ENCODE results near the gene ANKRD6.
A peak's percentile ranks its signal among the peaks of the same experiment; 100 is the strongest.

Gene ANKRD6

DNA sequence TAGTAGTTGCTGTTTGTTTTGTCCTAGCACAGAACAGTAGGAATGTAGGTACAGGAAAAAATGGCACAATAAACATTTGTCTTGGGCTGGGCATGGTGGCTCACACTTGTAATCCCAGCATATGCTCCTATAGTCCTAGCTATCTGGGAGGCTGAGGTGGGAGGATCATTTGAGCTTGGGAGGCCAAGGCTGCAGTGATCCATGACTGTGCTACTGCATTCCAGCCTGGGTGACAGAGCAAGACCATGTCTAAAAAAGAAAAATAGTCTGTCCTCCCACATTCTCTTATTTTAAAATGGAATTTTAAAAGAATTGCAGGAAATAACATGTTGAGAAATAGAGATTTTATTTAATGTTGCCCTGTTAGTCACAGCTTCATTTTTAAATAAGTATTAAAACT, 87.8 kb downstream of the ANKRD6 start:
- no peak for DNase-seq

DNA sequence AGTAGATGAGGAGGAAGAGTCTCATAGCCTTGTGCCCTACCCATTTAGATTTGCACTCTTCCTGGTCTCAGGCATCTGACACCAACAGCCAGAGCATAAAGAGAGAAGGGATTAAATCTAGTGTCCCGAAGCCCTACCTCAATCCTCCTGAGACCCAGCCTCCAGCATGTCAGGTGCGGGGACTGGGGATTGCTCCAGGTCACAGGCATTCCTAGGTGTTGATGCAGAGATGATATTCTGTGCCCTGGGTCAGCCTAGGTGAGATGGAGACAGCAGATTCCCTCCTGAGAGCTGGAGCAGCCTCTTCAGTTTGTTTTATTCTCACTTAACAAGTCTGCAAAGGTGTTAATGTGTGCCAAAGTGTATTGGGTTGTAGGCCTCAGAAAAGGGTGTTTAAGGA, 89.8 kb downstream of the ANKRD6 start:
- no peak for DNase-seq

DNA sequence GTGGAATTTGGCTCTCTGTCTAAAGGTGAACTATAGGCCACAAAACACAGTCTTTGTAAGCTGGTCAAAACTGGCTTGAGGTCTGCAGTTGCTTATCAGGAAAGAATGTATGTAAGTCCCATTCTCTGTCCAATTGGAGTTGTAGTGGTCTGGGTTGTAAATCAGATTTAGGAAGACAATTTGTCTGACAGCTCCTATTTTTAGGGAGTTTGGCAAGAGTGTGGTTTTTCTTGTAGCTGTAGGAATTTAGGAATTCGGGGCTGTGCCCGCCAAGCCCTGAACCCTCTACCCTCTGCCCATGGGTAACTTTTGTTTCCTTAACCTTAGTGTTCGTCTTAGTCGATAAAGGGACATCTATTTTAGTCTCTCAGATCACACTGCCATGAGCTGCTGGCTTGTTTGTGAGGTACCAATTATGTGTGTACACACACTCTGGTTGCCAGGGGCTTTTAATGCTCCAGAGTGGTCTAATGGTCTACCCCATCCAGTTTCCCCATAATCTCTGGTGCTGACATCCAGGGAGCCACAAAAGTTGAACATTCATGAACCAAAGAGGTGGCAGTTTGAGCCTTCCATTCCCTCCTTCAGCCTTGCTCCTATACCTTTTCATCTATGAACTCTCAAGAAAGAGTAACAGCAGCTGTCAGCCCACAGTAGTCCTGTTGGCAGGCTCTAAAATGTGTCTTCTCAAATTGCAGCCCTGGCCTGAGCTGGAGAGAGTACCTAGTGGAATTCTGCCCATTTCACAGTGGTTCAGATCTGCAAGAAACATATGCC, 93.0 kb downstream of the ANKRD6 start:
- DNase-seq = no peak

DNA sequence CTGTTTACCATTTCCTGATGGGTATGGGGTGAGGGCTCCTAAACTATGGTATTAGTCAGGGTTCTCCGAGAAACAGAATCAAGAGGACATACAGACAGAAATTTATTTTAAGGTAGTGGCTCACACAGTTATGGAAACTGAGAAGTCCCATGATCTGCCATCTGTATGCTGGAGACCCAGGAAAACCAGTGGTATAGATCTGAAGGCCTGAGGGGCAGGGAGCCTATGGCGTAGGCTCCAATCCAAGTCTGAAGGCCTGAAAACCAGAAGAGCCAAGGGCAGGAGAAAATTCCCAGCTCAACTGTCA, 93.6 kb downstream of the ANKRD6 start:
- no peak for DNase-seq

DNA sequence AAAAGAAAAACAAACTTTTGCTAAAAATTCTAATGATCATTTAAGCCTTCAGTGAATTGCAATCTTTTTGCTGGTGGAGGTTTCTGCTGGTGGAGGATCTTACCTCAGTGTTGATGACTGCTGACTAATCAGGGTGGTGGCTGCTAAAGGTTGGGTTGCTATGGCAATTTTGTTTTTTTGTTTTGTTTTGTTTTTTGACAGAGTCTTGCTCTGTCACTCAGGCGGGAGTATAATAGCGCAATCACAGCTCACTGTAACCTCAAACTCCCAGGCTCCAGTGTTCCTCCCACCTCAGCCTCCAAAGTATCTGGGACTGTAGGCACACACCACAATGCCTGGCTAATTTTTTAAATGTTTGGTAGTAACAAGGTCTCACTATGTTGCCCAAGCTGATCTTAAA, 94.7 kb downstream of the ANKRD6 start:
- DNase-seq = no peak

DNA sequence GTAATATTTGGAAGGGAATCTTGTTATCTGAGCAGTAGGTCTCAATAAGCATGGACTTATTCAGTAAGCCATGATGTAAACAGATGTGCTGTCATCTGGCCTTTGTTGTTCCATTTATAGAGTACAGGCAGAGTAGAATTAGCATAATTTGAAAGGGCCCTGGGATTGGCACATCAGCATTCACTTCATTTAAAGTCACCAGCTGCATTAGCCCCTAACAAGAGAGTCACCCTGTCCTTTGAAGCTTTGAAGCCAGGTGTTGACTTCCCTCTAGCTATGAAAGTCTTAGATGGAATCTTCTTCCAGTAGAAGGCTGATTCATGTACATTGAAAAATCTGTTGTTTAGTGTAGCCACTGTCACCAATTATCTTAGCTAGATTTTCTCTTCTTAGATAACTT, 95.9 kb downstream of the ANKRD6 start:
- no peak for DNase-seq

DNA sequence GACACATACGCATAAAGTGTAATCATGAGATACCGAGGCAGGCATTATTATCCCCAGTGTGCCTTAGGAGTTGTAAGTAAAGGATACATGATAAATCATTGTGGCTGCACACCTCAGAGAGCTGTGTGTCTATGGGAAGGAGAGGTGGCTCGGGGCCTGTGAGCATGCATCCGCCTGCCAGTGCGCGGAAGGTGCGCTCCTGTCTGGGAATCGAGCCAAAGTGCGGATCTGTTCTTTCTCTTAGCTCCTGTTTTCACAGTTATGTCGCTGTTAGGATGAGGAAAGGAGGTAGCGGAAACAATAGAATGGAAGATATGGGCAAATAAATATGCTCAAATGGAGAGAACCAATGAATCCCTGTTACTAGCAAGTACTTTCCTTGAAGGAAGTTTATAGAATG, 98.0 kb downstream of the ANKRD6 start:
- DNase-seq = no peak

DNA sequence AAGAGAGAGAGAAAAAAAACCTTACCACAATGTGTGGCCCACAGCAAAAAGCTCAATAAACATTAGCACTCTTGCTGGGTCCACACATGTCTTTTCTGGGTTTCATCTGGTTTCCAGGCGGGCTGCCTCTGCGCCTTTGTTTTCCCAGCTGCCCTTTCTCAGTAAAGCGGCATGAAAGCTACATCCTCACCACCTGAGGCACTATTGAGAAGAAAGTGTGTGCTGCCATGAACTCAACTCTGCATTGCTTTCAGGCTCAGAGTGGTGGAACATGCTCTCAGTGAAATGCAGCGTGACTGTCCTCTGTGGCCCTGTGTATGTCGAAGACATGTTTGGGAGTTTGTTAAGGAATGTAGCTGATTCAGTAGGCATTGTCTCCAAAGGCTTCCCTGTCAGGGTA, 103.3 kb downstream of the ANKRD6 start:
- DNase-seq = peak; percentile 8

DNA sequence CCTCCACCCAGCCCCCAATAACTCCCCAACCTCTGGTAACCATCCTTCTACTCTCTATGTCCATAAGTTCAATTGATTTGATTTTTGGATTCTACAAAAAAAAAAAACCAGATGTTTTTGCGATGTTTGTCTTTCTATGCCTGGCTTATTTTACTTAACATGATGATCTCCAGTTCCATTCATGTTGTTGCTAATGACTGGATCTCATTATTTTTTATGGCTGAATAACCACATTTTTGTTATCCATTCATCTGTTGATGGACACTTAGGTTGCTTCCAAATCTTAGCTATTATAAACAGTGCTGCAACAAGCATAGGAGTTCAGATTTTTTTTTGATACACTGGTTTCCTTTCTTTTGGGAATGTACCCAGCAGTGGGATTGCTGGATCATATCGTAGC, 106.8 kb downstream of the ANKRD6 start:
- DNase-seq = no peak

DNA sequence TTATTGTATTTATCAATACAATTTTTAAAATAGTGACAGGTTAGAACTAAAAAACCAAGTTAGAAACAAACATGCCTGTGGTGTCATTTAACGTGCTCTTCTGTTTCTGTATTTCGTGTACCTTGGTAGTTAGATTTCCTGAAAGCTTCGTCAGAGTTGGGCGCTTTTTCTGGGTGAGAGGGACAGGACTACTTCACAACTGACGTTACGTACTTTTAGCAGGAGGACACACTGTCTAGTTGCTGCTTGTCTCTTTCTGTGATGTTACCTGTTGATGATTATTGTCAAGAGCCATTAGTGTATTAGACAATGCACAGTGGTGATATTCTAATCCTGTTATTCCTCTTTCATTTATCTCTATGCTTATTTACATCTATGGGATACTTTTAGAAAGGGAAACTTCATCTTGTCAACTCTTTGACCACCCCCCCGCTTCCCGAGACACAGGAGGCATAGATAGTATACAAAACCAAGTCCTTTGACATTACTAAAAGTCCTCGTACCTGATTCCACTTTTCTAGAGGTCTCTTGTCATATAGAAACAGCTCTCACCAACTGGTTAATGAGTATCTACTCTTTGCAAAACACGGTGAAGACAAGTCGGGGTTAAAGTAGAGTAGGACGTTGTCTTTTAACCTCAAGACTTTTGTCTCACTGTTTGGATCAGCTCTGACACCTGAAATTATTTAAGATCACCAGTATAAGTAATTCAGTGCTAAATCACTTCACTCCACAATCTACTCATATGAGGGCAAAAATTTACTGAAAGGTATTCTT, 109.3 kb downstream of the ANKRD6 start:
- no peak for DNase-seq

DNA sequence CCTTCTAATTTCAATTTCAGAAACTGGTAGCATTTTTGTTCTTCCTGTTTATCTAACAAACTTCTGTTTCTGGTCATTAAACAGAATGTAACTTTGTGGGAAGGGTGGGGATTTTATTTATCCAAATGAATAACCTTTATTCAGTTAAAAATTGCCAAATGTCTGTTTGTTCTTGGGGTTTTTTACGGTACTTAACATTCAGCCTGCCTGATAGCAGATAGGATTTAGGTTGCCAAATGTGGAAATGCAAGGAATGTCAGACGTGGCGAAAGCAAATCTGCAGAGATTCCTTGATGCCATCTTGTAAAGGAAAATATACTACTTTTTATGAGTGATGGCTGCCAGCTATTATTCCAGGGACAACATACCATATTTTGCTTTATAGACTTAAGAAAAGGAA, 109.9 kb downstream of the ANKRD6 start:
- no peak for DNase-seq

DNA sequence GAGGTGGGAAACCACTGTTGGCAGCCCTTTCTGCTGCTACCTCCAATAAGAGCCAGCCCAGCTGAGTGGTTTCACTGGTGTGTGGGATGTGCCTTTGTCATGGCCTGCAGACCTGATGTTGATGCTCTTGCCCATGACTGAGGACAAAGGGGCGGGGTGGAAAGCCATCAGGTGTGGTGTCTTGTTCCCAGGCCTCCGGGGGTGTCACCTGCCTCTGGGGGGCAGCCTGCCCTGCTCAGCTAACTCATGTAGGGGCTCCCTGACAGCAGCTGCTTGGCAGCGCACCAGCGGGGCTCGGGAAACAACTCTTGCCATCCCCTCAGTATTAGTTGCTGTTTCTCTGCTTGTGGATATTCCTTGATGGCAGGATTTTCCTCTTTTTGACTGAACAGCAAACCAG, 114.3 kb downstream of the ANKRD6 start:
- DNase-seq = no peak

DNA sequence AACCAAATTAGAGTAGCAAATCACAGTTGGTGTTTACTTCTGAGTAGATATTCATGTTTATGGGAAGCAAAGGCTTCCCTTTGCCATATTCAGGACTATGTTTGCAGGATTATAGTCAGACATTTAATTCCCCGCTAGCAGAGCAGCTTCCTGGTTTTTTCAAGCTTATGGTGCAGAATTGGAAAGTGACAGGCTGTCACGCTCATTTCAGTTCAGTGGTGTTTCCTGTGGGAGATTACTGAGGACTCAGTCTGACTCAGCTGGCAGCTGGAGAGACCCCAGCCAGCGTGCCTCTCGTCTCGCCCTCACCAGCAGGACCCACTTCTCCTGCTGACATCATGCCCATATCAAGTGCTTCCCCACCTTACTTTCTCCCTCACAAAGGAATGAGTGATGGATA, 120.5 kb downstream of the ANKRD6 start:
- DNase-seq = no peak

DNA sequence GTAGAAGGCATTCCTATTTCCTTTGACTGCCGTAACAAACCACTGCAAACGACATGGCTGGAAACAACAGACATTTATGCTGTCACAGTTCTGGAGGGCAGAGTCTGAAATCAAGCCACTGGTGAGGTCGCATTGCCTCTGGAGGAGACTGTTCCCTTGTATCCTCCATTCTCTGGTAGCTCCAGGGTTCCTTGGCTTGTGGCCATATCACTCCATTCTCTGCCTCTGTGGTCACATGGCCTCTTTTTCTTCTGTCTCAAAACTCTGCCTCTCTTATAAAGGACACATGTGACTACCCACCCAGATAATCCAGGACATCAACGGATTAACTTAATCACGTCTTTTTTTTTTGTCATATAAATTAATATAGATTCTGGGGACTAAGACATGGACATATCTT, 121.2 kb downstream of the ANKRD6 start:
- no peak for DNase-seq

DNA sequence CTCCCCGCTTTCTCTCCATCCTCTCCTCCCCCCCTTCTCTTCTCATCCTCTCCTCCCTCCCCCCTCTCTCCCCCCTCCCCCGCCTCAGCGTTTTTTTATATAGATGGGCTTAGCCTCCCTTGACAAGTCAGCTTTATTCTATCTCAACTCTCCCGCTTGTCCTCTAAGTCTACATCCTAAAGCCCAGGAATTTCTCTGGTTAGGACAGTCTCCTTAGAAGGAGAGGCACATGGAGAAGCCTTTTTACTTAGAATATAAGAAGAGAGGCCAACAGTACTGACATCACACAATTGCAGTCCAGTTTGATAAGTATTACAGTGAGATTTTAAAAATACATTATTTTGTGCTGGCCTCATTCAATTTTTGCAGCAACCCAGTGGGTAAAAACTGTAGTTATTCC, 122.1 kb downstream of the ANKRD6 start:
- no peak for DNase-seq

DNA sequence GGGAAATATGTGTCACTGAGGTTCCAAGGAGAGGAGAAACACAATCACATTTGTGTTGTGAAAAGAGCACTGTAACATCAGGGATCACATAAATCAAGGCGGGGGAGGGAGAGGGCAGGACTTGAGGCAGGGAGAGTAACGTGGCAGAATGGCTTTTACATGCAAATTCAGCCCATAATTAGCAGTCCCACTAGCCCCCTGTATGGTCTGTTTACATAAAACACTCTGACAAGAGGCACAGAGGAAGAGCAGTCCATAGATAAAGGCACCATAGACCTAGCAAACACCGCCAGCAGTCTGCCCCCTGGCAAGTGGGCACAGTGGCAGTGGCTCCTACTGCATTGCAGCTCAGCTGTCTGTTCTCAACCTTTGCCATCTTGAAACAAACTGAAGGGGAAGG, 122.9 kb downstream of the ANKRD6 start:
- no peak for DNase-seq

DNA sequence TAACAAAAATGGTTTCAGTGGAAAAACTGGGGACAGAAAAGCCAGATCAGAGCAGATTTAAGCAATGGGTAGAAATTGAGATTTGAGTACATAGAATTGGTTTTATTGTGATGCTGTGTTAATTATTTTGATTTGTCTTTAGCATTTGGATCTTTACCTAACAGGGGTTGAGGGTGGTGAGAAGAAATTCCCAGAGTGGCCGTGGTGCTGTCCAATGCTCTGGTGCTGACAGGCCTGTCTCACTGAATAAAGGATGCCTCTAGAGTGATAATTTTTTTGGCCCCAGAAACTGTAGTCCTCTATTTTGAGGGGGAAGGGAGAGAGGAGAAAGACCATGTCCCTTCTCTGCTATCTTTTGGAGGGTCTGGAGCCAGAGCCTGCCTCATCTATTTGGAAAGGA, 126.5 kb downstream of the ANKRD6 start:
- DNase-seq = no peak

DNA sequence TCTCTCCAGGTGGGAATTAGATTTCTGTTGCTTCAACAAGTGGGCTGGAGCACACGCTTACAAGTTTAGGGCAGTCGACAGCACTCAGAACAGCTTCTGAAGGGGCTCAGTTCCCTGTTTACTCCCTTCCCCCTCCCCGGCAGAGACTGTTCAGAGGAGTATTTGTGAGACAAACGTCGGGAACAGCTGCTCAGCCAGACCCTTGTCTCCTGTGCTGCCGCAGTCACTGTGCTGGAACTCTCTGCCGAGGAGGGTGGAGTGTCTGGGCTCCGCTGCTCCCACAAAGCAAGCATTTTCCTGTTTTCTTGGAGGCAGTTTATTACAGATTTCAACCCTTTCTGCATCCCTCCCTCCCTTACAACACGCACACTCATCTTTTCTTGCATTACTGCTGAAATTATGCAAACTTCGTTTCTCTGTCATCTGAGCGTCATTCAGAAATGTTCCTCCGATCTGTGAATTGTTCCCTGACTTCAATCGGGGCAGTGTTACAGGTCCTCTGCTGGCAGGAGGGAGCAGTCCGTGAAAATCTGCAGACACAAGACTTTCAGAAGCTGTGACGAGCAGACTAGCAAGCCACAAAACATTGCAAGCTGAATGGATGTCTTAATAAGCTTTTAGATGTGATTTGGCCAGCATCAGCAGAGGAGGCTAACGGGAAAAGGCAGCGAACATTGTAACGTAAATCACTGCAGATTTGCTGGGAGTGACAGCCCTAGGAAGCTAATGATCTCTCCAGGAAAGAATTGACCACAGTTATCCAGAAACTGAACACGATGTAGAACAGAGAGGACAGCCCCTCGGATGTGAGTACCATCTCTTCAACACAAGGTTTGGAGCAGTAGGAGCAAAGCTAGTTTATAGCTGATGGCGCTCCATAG, 129.4 kb downstream of the ANKRD6 start:
- DNase-seq = no peak

DNA sequence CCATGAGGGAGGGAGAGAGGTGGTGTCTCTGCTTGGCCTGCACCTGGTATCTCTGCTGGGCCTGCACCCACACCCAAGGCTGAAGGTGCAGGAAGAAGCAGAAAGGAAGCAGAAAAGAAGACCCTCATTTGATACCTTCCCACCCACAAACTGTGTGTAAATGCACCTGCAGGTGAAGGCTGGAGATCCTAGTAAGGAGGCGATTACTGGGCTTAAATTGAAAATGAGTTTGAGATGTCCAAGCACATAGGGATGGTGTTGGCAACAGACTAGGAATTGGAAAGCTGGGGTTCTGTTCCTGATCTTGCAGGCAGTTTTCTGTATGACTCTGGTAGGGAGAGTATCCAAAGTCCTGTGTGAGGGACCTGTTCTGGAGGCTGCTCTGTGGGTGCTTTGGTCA, 130.9 kb downstream of the ANKRD6 start:
- no peak for DNase-seq

DNA sequence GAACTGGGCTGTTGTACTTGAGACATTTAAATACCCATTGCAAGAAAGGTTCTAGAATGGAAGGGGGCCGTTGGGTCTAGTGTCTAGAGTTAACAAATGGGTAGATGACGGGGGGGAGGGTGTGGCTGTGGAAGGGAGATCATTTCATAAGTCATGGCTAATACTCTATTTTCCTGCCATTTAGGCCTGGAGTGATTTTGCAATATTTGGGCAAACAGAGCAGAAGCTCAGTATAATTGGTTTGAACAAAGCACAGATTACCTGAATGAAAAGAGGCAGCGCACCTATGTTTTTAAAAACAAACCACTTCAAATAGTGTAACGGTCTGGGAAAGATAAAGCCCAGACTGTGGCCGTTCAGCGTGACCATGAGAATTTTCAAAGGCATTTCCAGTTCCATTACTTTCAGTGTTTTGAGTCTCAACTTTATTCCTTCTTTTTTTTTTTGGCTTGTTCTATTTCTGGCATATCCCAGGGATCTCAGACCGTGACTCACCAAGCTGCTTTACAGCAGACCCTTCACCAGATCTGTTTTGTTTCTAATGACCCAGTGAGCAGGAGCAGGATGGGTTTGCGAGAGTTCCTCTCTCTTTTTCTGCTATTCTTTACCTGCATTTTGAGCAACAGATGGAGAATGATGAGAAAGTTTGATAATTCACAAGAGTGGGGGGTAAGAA, 131.9 kb downstream of the ANKRD6 start:
- peak; percentile 7 for DNase-seq

DNA sequence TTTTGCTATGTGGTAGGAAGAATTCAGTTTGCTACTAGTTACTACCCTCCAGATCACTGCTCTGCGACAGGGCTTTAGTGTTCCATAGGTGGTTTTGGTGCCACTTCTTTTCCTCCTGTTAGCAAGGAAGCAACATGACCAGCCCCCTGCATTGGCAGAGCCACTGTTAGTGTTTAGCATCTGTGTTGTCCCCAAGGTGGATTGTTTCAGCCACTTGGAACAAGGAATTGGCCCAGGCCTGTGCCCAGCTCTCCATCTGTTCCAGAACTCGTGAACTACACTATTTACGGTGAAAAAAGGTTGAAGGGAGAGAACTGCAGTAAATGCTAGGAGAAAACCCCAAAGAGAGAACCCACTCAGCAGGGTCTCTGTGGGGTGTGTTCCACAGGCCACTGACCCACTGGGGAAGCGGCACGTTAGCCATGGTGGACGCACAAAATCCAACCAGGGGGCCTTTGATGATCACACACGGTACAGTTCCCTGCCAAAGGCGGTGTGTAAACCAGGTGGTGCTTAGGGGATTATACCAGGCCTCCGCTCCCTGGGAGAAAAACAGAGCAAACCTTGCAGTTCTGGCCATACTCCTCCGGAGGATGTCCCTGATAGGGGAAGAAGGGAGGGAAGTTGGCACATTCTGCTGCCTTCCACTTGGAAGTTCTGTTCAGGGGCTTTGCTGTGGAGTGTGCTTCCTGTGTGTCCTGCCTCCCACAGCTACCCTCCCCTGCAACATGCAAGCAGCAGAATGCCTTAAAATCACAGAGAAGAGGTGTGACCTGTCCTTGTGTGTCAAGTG, 133.3 kb downstream of the ANKRD6 start:
- DNase-seq = no peak

DNA sequence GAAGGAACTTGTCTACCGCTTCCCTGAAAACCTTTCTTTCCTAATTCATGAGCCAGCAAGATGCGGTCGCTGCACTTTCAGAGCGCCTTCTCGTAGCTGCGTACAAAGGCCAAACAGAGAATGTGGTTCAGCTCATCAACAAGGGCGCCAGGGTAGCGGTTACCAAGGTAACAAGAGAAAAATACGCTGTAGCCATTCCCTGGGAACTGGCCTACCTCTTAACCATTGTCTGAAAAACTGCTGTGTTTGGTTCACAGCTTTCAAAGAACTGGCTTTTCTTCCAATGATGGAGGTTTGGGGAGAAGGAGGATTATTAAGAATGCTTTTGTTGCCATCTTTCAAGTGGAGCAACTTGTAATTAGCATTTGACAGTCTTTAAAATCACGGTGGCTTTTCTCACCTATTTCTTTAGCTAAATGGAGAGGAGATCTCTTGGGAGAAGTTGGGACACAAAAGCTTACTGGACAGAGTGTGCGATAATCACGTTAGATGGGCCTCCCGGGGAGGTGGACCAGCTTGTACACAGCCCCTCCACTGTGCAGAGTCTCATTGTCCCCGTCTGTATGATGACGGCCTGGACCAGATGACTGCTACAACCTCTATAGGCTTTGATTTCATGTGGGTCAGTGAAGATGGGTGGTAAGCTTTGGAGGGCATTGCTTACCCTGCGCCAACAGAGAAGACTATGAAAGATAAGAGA, 134.1 kb downstream of the ANKRD6 start:
- DNase-seq = no peak

Data from fibroblast of skin of right quadriceps (primary cell).